Stimulated activated CD8-positive, alpha-beta memory T cell treated with anti-CD3 and anti-CD28 coated beads, Interleukin-7, amount 100 ng/mL, for 1 hour (primary cell): Measurements from ENCODE around the gene TP53I11.

Experiments
- DNase-seq, 2 donors: peaks; one replicate each; pipeline ENCODE4 v3.0.0-alpha.2; 2020; ENCODE audit warnings: low read depth in 2 of 2

Gene TP53I11

GRCh38 chr11:44978961-44979331, 28.3 kb upstream of the TP53I11 start:
- DNase-seq, result no peak

GRCh38 chr11:44978274-44978960, 27.7 kb upstream of the TP53I11 start:
- DNase-seq, result no peak

- DNase-seq, result no peak
Observed at GRCh38 chr11:44977493-44977984, 26.9 kb upstream of the TP53I11 start.

- no peak for DNase-seq
Observed at GRCh38 chr11:44976576-44976975, 25.9 kb upstream of the TP53I11 start.

- no peak for DNase-seq
Observed at GRCh38 chr11:44974402-44975000, 23.8 kb upstream of the TP53I11 start.

GRCh38 chr11:44973632-44974401, 23.1 kb upstream of the TP53I11 start:
- no peak for DNase-seq

GRCh38 chr11:44972746-44973435, 22.2 kb upstream of the TP53I11 start:
- no peak for DNase-seq

GRCh38 chr11:44971185-44971584, 20.5 kb upstream of the TP53I11 start:
- no peak for DNase-seq

GRCh38 chr11:44970293-44970692, 19.6 kb upstream of the TP53I11 start:
- no peak for DNase-seq

GRCh38 chr11:44969651-44970252, 19.1 kb upstream of the TP53I11 start:
- no peak for DNase-seq

GRCh38 chr11:44968510-44968909, 17.8 kb upstream of the TP53I11 start:
- DNase-seq, result no peak

- no peak for DNase-seq
Observed at GRCh38 chr11:44967930-44968496, 17.3 kb upstream of the TP53I11 start.

- no peak for DNase-seq
Observed at GRCh38 chr11:44966694-44967093, 16.0 kb upstream of the TP53I11 start.

GRCh38 chr11:44964526-44965209, 14.0 kb upstream of the TP53I11 start:
- DNase-seq, result no peak

GRCh38 chr11:44963948-44964347, 13.3 kb upstream of the TP53I11 start:
- no peak for DNase-seq

- no peak for DNase-seq
Observed at GRCh38 chr11:44963136-44963535, 12.5 kb upstream of the TP53I11 start.

- DNase-seq, result no peak
Observed at GRCh38 chr11:44962464-44962863, 11.8 kb upstream of the TP53I11 start.

- DNase-seq, result no peak
Observed at GRCh38 chr11:44960200-44960845, 9.6 kb upstream of the TP53I11 start.

- DNase-seq, result no peak
Observed at GRCh38 chr11:44959064-44959463, 8.4 kb upstream of the TP53I11 start.
